OCI-M2 (cell line): Measurements from ENCODE around the gene MLLT10.

Experiments
- DNase-seq: peaks from one replicate; lab custom pipeline; 2025; ENCODE audit not compliant: unreplicated experiment; lab: John Stamatoyannopoulos, UW

MLLT10 gene

DNA sequence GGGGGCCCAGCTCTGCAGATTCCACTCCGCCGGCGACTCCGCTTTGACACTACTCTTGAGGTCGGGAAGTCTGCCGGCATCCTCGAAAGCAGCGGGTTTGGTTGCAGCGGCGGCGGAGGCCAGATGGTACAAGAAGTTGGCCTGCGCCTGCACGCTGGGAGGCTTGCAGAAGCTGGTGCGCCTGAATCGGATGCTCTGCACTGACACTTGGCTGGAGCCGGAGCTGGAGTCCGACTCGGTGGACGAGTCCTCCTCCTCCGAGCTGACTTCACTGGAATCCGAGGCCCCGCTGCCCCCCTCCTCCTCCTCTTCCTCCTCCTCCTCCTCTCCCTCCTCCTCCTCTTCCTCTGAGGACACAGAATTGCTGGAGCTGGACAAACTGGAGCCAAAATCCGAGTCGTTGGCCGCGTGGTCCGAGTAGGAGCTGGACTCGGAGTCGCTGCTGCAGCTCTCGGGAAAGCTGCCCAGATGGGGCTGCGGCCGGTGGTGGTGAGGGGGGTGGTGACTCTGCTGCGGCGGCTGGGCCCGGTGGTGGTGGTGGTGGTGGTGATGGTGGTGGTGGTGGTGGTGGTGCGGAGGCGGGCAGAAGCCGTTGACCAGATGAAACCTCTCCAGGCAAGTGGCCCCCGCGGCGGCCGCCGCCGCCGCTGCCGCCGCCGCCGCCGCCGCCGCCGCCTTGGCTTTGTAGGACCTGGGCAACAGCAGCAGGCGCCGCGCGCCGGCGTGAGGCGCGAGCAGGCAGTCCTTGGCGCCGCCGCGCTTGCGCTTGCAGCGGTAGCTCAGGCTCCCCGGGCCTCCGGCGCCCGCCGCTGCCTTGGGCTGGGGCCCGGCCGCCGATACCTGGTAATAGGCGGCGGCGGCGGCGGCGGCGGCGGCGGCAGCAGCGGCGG, 17.5 kb upstream of the MLLT10 start:
- no peak for DNase-seq

DNA sequence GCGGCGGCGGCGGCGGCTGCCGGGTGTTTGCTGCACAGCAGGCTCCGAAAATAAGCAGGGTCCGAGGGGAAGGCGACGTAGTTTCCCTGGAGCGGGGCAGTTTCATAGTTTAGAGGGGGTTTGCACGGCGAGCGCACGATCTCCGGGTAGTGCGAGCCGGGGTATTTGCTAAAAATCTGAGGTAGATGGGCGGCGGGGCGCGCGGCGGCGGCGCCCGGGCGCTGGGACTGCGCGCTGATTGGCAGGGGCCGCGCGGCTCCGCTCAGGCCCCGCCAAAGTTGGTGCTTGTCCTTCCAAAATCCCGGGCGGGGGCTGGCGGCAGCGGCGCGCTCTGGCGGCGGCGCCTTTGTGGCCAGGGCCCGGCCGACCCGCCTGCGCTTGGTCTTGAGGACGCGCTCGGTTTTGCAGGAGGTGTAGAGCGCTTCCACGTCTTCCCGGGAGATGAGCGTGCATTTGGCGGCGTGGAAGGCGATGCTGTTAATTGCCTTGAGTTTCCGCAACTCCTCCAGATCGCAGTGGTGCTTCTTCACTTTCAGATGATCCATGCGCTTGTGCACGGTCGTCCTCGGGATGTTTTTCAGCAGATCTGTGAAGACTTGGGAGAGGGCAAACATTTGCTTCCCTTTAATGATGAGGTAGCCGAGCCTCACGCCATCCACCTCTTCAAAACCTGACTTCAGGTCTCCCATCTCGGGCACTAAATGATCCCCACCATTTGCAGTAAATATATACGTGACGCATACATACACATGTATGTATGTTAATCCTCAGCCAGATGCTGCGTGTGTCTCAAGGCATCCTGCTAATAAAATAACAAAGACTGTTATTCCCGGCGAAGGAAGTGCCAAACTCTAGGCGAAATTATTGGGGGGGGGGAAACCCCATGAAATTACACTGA, 16.6 kb upstream of the MLLT10 start:
- DNase-seq: no peak

DNA sequence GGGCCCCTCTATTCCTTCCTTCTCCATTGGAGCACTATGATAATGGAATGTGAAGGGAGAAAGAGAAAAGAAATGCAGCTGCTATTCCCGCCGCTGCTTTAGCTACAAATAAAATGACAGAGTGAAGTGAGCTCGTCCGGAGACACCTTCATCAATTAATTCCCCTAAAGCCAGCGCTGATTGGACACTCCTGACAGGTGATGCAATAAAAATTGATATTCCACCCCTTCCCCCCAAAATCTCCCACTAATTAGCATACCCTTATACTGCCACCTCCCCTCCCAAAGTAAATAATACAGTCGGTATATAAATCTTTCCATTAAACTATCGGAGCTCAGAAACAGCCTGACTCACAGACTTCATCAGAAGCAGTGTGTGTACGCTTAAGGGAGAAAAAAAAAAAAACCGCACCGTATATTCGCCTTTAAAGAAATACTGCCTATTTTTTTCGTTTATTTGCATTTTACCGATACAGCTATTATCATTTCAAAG, 15.8 kb upstream of the MLLT10 start:
- DNase-seq: no peak

DNA sequence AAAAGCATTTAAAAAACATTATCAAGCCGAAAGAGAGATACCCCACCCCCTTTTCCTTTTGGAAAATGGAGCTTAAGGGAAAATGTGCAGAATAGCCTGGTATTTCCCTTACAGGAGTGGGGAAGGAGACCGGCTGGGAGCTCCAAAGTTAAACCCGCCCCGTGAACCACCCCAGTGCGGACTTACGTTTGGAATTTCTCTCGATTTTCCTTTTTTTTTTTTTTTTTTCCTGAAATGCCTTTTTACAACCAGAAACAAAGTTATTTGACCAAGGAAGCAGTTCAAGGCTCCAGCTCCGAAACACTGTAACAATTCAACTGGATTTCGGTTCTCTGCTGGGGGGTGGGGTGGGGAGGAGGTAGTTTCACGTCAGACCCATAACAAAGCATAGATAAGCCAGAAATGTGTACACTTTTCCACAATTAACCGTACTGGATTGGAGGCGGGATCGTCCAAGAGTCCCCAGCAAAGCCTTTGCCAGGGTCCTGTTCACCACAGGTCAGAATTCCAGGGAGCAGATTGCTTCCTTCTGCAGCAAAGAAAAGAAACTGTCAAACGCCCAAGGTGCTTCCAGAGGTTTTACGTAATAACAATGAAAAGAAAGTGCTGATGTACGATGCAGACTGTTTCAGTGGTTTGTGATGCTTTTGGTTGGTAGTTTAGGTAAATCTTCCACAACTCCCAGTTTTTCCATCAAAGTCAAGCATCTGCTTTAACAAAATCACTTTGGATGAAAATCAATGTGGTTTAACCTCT, 15.2 kb upstream of the MLLT10 start:
- DNase-seq: no peak

DNA sequence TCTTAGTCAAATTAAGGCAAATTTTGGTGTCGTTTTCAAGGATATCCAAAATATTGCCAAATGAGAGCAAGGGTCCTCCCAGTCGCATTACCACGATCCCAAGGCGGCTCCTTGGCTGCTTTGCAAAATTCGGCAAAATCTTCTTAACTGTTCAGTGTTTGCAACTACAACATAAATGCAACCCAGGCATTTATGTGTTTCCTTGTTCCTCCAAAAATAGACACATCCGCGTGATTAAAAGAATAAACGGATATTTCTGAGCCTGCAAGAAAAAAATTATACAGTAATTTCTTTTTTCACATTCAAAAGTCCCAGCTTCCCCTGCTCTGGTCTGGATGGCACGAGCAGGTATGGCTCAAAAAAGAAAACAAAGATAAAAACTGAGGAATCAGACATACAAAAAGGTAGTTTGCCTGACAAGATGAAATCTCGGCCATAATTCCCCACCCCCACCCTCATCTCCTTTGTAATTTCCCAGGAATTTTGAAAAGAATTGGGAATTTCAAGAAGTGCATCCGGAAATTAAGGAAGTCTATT, 14.6 kb upstream of the MLLT10 start:
- no peak for DNase-seq

DNA sequence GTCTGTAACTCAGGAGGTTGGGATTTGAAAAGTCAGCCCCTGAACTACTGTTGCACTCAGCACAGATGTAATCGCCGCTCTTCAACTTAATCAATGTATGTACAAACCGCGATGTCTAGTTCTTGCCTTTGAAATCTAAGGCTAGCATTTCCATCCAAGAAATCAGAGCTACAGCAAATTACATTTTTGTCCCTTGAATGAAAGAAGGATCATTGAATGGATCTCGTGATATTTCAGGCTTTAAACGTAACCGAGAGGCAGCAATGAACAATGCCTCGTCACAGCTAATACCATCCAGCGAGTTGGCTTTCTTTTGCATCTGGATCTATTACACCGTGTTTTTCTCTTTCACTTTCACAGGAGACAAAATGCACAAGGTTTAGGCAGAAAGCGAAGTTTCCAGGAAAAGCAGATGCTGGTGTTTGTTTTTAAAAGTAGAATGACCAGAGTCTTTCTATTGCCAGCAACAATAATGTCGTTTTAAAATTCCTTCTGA, 14.0 kb upstream of the MLLT10 start:
- no peak for DNase-seq

DNA sequence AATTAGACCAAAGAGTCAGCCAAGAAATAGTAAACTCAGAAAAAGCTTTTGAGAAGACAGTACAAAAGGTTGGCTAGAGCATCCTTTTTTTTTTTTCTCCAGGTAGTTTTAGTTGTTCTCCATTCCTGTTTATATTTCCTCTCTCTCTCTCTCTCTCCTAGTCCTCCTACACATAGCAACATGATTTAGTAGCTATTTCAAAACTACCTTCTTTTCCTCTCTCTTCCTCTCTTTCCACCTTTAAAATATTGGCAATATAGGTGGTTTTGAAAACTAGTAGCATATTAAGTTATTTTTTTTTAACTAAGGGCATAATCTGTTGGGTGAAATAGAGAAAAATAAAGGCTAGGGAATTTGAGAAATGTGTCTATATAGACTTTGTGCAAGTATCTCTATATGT, 13.5 kb upstream of the MLLT10 start:
- no peak for DNase-seq

DNA sequence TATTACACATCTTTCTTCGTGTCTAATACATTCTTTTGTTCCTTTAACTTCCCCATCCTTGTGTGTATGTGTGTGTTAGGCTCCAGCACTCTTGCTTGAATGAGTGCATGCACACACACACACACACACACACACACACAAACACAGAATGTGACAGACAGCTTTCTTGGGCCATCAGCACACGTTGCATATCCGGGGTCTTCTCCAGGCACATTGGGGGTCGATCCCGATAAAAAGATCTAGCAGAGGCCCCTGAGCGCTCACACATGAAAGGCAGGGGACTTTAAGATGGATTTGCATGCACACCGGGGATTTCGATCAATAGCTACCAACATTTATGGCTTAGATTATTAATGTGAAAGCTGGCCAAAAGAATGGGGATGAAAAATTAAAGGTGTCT, 13.1 kb upstream of the MLLT10 start:
- DNase-seq: no peak

DNA sequence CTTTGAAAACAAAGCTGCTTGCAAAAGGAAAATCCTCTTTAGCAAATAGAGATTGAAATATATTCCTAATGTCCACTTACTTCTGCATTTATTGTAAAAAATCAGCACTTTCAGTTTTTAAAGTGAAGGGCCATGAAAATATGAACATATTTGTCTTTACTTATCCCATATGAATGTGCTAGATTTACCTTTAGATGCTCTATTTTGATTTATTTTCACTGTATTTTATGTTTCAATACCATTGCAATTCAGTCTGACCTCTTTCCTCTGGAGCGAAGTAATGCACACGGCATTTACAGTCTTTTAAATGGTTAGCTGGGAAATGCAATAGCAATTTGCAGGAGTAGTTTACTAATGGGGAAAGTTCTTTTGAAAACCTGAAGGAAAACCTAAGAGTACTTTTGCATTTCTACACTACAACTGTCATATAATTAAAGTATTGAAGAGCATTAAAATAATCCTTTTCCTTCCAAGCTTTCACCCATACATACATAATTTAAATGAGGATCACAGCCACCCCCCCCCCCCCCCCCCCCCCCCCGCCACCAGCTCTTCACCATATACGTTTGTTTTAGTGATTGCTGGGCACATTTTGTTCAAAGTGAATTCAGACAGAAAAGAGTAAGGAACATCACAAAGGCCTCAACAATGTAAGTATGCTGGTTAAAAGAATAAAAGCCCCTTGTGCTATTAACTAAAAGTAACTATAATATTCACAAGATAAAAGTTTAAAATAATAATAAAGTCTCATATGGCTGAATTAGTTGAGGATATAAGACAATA, 12.1 kb upstream of the MLLT10 start:
- DNase-seq: no peak

DNA sequence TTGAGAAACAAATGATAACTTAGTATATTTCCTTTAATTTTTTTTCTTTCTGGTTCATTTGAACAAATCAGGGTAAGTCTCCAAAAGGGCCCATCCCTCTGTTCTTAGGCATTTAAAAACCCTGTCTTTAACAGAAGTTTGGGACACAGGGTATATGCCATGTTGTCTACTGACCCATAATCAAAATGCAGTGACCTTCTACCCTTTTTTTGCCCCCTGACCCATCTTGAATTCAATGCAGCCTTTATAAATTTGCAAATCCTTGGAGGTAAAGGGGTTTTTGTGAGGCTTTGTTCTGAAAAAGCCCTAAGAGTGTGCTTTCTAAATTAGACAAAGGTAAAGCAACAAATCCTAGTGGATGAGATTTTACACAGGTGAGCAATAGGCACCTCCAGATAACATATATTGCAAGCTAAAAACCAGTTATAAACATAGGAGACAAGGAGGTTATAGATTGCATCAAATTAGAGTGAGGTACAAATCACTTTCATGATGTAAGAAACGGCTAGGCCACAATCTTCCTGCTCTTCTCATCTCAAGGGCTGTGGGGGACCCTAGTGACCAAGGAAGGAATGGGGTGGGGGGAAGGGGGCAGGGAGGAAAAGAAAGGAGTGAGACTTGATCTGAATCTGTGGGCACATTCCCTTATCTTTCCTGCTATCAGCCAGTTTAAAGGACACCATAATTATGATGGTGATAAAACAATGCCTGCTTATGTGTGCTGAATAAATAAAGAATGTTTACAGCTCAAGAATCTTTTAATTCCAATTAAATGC, 11.2 kb upstream of the MLLT10 start:
- no peak for DNase-seq

DNA sequence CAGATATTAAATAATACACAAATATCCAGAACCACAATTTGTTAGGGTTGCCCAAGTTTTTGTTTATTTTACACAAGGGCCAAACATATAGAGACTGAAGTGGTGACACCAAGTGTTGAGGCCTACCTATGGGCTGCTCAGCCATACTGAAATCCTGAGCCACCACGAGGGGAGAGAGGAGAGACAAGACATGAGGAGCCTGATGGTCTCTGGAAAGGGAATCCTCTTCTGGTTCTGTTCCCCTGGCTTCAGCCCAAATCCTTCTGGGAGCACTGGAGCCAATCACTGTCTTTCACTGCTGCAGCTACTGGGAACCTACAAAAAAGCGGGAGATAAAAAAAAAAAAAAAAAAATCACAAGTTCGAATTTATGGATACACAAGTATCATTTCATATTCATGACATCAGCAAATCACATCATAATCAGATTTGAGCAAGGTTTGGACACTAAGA, 10.4 kb upstream of the MLLT10 start:
- no peak for DNase-seq

DNA sequence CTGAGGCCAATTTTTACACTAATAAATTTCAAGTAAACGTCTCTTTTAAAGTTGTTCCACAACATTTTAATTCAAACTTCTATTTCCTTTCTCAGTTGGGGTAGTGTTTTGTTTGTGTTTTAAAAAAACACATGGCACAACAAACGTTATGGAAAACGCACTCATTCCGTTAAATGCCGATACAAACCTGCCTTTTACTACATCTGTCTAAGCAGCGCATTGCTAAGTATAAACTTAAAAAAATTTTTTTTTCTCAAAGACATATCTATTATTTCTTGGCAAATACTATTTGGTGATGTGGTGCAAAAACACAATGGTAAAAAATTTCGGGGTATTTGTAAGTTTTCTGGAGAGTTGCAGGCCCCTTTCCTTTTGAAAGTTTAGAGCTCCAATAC, 9.9 kb upstream of the MLLT10 start:
- DNase-seq: no peak

DNA sequence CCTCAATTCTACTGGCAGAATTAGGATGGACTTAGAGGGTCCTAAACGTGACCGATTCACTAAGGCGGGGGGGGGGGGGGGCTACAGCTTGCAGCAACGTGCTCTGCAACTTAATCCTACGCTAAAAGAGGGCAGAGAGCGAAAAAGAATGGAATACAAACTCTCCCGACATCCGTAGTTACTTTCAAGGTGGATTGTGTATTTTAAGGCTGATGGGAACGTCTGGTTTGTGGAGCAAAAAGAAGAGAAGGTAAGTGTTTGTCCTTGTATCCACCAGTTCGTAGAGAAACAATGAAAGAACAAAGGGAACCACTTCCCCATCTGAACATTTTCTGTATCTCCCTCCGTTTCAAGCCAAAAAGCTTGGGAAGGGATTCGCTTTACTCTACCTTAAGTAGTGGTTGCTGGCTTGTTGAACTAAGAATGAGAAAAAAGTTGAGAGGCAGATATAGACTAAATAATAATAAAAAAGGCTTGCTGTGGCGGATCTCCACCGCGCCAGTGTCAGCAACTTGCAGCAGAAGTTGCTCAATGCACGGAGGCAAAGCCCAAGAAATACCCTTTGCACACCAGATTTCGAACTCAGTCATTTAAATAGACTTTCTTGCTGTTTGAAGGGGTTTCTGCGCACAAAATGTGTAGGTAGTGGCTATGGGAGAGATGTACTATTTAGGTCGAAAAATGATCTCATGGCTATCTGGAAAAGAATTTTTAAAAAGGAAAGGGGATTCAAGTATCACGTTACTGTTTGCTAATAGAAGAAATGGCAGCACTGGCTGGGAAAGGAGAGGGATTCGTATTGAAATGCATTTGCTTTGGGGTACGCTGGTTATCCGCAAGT, 9.3 kb upstream of the MLLT10 start:
- DNase-seq: no peak

DNA sequence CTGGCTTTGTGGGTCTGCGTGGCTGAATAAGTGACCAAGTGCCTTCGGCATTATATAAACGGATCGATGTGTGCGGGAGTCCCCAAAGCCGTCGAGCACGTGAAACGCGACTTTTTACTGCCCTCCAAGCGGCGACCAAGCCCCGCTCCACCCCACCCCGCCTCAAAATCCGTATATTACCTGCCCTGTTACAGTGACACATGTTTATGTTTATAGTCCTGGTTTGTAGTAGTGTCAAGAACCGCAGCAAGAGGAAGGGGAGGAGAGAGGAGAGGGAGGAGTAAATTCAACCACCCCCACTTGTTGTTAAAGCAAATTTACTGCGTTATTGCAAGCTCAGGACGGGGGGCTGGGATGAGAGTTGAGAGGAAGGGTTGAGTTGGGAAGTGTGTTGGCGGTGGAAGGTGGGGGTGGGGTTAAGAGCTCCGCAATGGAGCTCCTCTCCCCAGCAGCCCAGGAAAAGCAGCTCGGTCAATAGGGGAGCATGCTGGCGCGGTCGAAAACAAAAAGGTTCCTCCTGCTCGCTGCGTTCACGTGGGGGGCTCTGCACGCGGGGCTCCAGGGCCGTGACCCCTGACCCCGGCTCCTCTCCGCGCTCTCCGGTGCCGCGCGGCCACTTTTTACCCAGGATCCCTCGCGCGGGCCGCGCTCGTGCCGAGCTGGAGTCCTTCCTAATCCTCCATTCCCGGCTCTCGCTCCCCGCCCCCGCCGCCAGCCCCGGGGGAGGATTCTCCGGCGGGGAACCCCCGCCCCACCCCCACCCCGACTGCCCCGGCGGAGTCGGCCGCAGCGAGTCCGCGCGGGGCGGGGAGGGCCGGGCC, 8.5 kb upstream of the MLLT10 start, which contains the start of gene SKIDA1:
Gene SKIDA1 (minus strand): TSS at position 316 of the 821 bp plus-strand sequence. CDS start 7,860 bp downstream, outside the sequence.
- no peak for DNase-seq

DNA sequence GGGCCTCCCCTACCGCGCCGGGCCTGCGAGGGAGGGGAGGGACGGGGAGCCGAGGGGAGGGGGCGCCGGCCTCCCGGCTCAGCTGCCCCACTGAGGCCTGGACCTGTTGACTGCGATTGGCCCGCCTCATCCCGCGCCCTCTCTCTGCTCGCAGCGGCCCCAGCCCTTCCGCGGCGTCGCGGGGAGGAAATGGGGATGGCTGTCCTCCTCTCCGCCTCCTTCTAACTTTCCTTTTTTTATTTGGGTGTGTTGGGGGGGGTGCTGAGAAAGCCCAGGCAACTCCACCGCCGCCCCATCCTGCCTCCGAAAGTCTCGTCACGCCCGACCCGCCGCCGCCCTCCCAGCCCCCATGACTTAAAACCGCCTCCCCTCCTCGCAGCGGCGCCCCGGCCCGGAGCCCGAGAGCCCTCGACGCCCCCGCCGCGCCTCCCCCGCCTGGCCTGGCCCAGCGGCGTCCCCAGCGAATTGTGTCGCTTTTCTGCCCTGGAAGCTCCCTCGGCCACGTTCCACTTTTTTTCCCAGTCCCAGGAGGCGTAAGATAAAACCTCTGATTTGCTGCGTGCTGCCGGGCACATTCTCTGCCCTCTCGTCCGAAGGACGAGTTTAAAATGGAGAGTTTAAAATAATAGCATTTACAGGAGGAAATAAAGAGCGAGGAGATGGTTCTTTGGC, 7.7 kb upstream of the MLLT10 start:
- no peak for DNase-seq

DNA sequence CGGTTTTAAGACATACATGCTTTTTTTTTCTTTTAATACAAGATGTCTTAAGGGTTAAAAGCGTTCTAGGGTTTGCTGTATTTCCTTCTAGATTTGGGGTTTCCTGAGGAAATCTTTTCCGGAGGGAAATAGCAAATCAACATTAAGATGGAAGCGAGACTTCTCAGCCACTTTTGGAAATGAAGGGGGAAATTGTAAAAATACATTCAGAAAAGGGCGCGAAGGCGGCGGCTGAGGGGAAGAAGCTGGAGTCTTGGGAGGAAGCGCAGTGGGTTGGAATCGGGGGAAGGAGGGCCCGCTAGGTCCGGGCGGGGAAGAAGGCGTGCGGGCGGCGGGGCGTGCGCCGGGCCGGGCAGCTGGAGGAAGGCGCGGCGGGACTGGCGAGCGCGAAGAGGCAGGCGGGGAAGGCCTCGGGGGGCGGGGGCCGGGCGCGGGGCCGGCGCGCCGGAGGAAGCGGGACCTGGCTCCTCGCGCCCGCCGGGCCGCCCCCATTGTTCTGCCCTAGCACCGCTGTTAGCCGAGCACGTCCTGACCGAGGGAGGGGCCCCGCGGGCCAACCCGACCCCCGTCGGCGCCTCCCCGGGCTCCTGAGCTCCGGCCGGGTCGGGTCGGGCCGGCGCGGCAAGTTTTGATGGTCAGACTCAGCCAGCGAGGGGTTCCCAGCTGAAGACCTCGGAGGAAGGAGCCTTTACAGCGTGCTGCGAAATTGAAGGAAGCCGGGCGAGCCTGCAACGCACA, 7.0 kb upstream of the MLLT10 start:
- no peak for DNase-seq
